ENCODE data around the gene CDCA4. TPM values are rescaled to one million over a fixed set of nuclear protein-coding genes. Genes with fewer than 3 reads are reported as not detected.

The CDCA4 gene
- total and polyA plus RNA-seq, 2 experiments from 2014 or later: 34.5 to 47.7 TPM

GRCh38 chr14:104965561-104966231, 55.2 kb downstream of the CDCA4 start:
- H3K4me1 ChIP-seq (ENCODE audit: low read depth): peaks cover 10% of the 10 kb centered on the region
- DNase-seq (ENCODE audit: low read depth in 1 of 2, low spot score in 1 of 2): no peak
- no peaks in the 10 kb centered on the region for H3K9me3 ChIP-seq (ENCODE audit: low read depth)
- H3K36me3 ChIP-seq: no peaks in the 10 kb centered on the region
- no peak for TF ChIP-seq CTCF (IDR thresholded peaks at IDR 0.05; ENCODE audit: low read depth, low read length)
- H3K27me3 ChIP-seq: no peaks in the 10 kb centered on the region
- H3K27ac ChIP-seq: no peak overlapping the region
- H3K4me3 ChIP-seq: no peak overlapping the region

GRCh38 chr14:104964546-104964945, 56.3 kb downstream of the CDCA4 start:
- Histone ChIP-seq H3K9me3 (ENCODE audit: low read depth) (no peaks in the 10 kb centered on the region), H3K27ac (no peak overlapping the region), H3K4me3 (no peak overlapping the region), H3K36me3 (no peaks in the 10 kb centered on the region), H3K27me3 (peaks cover 4% of the 10 kb centered on the region), H3K4me1 (ENCODE audit: low read depth) (peaks cover 10% of the 10 kb centered on the region)
- TF ChIP-seq CTCF (IDR thresholded peaks at IDR 0.05; ENCODE audit: low read depth, low read length): no peak
- DNase-seq (ENCODE audit: low read depth in 1 of 2, low spot score in 1 of 2): no peak

Other genes starting within 250 kb of the CDCA4 start
- gene AKT1, start 225.3 kb downstream of the CDCA4 start, total RNA-seq: 173 and 190 TPM in 2 replicates
- 218 and 242 TPM in 2 replicates for gene AKT1, start 225.3 kb downstream of the CDCA4 start, polyA plus RNA-seq
- 14.4 and 26.4 TPM in 2 replicates for gene ZBTB42, start 220.0 kb downstream of the CDCA4 start, total RNA-seq
- 7.6 and 9.6 TPM in 2 replicates for gene ZBTB42, start 220.0 kb downstream of the CDCA4 start, polyA plus RNA-seq
- gene CEP170B, start 155.8 kb downstream of the CDCA4 start, total RNA-seq: 26.5 and 39.5 TPM in 2 replicates
- 8.3 and 8.8 TPM in 2 replicates for gene CEP170B, start 155.8 kb downstream of the CDCA4 start, polyA plus RNA-seq
- 0.11 and 0.54 TPM in 2 replicates for gene PLD4, start 96.2 kb downstream of the CDCA4 start, total RNA-seq
- 0.07 and 1.7 TPM in 2 replicates for gene PLD4, start 96.2 kb downstream of the CDCA4 start, polyA plus RNA-seq
- gene AHNAK2, start 42.7 kb downstream of the CDCA4 start, total RNA-seq: 59.3 and 78.0 TPM in 2 replicates
- gene AHNAK2, start 42.7 kb downstream of the CDCA4 start, polyA plus RNA-seq: 17.8 and 18.8 TPM in 2 replicates
- gene CLBA1, start 35.3 kb downstream of the CDCA4 start, total RNA-seq: 15.5 and 20.9 TPM in 2 replicates
- 13.4 and 20.4 TPM in 2 replicates for gene CLBA1, start 35.3 kb downstream of the CDCA4 start, polyA plus RNA-seq
- 1.2 and 2.0 TPM in 2 replicates for gene GPR132, start 44.3 kb upstream of the CDCA4 start, total RNA-seq
- gene GPR132, start 44.3 kb upstream of the CDCA4 start, polyA plus RNA-seq: 1.0 TPM in 2 replicates
- 23.1 and 30.7 TPM in 2 replicates for gene JAG2, start 147.7 kb upstream of the CDCA4 start, total RNA-seq
- gene JAG2, start 147.7 kb upstream of the CDCA4 start, polyA plus RNA-seq: 12.4 and 21.1 TPM in 2 replicates
- 33.2 and 41.3 TPM in 2 replicates for gene NUDT14, start 160.2 kb upstream of the CDCA4 start, total RNA-seq
- gene NUDT14, start 160.2 kb upstream of the CDCA4 start, polyA plus RNA-seq: 64.3 and 74.4 TPM in 2 replicates
- 19.2 and 20.9 TPM in 2 replicates for gene BTBD6, start 227.4 kb upstream of the CDCA4 start, total RNA-seq
- gene BTBD6, start 227.4 kb upstream of the CDCA4 start, polyA plus RNA-seq: 14.4 and 20.3 TPM in 2 replicates

All from cardiac muscle cell (in vitro differentiated cells and primary cell).